GM12873 (cell line): ENCODE measurements around the gene EMD.

ENCODE experiments used
- CTCF ChIP-seq: IDR thresholded peaks from 2 replicates; pipeline ENCODE4 v1.5.1; 2012; ENCODE audit warnings: low read depth, mild to moderate bottlenecking, moderate library complexity, low read length, control low read depth; ENCODE audit not compliant: insufficient read depth; ENCODE audit errors: missing control alignments

Gene EMD

GRCh38 chrX:154366666-154367055 is 12.4 kb upstream of the EMD start:
- no peak for TF ChIP-seq CTCF

GRCh38 chrX:154367474-154368308 is 11.4 kb upstream of the EMD start:
- no peak for TF ChIP-seq CTCF

GRCh38 chrX:154368630-154369448 is 10.3 kb upstream of the EMD start:
- no peak for TF ChIP-seq CTCF

GRCh38 chrX:154369449-154370299 is 9.4 kb upstream of the EMD start:
- no peak for TF ChIP-seq CTCF

GRCh38 chrX:154370300-154371016 is 8.6 kb upstream of the EMD start:
- TF ChIP-seq CTCF = no peak

GRCh38 chrX:154371017-154371788 is 7.9 kb upstream of the EMD start:
- no peak for TF ChIP-seq CTCF
